KMS-11 (cell line): Measurements from ENCODE around the gene OSGEPL1.

Experiments used
- H2AFZ ChIP-seq: fragments of 200-600 bp; sonication (generic); 2 replicates; pipeline ENCODE4 v1.6.1; 2016; ENCODE audit warnings: antibody characterized with exemption, mixed run types, low read depth
- H3K27ac ChIP-seq: fragments of 200-600 bp; sonication (generic); 2 replicates; pipeline ENCODE4 v1.6.1; 2016; ENCODE audit warnings: mild to moderate bottlenecking, mixed run types
- H3K27me3 ChIP-seq: fragments of 200-600 bp; sonication (generic); 2 replicates; pipeline ENCODE4 v1.6.1; 2017; ENCODE audit warnings: mild to moderate bottlenecking, low read depth, mixed run types, moderate library complexity; ENCODE audit not compliant: insufficient read depth
- H3K36me3 ChIP-seq: fragments of 200-600 bp; sonication (generic); 2 replicates; pipeline ENCODE4 v1.6.1; 2017; ENCODE audit warnings: mild to moderate bottlenecking, mixed run types; ENCODE audit not compliant: insufficient read depth
- H3K4me1 ChIP-seq: fragments of 200-600 bp; sonication (generic); 2 replicates; pipeline ENCODE4 v1.6.1; 2016; ENCODE audit warnings: mild to moderate bottlenecking, low read depth, mixed run types; ENCODE audit not compliant: poor library complexity, severe bottlenecking
- H3K4me2 ChIP-seq: fragments of 200-600 bp; sonication (generic); 2 replicates; pipeline ENCODE4 v1.7.0; 2016; ENCODE audit warnings: mild to moderate bottlenecking, mixed run types
- H3K4me3 ChIP-seq: fragments of 200-600 bp; sonication (generic); IDR thresholded peaks from 2 replicates; pipeline ENCODE4 v1.6.1; 2017; ENCODE audit warnings: low read depth, low read length, mixed read lengths; ENCODE audit not compliant: insufficient read depth
- H3K79me2 ChIP-seq: fragments of 200-600 bp; sonication (generic); 2 replicates; pipeline ENCODE4 v1.6.1; 2016; ENCODE audit warnings: low read depth, mixed run types; ENCODE audit not compliant: insufficient read depth
- H3K9ac ChIP-seq: fragments of 200-600 bp; sonication (generic); 2 replicates; pipeline ENCODE4 v1.6.1; 2016; ENCODE audit warnings: mild to moderate bottlenecking, mixed run types
- H4K20me1 ChIP-seq: fragments of 200-600 bp; sonication (generic); 2 replicates; pipeline ENCODE4 v1.6.1; 2016; ENCODE audit warnings: mild to moderate bottlenecking, mixed run types; ENCODE audit not compliant: insufficient read depth
- CTCF ChIP-seq: fragments of 200-600 bp; sonication (generic); conservative IDR thresholded peaks from 2 replicates; pipeline ENCODE4 v1.6.1; 2017; ENCODE audit warnings: low read depth, mild to moderate bottlenecking, antibody characterized with exemption, low read length, moderate library complexity, mixed read lengths

The OSGEPL1 gene

GRCh38 chr2:189762551-189763298 lies at the start of gene OSGEPL1:
TSS of gene OSGEPL1 (minus strand) at chr2:189762792. CDS start at chr2:189761640, 1,152 bp downstream.
- H4K20me1 ChIP-seq = no peaks in the 10 kb centered on the region
- no peaks in the 10 kb centered on the region for H3K36me3 ChIP-seq
- peak within 1 kb of the TSS; percentile 75 for H3K9ac ChIP-seq
- H3K79me2 ChIP-seq = peaks cover 6% of the 10 kb centered on the region; the same call in 1 of the 2 replicates
- peak within 1 kb of the TSS; percentile 83 for H3K4me2 ChIP-seq
- peak within 1 kb of the TSS; percentile 98 for H3K4me3 ChIP-seq
- peak; percentile 91 for TF ChIP-seq CTCF
- peak within 1 kb of the TSS; percentile 79 for H3K27ac ChIP-seq
- no peaks in the 10 kb centered on the region for H3K27me3 ChIP-seq
- peaks cover 20% of the 10 kb centered on the region for H3K4me1 ChIP-seq
- peak within 1 kb of the TSS; percentile 94 for H2AFZ ChIP-seq

GRCh38 chr2:189803431-189803830 lies 40.8 kb upstream of the OSGEPL1 start:
- no peak for TF ChIP-seq CTCF
- no peak overlapping the region for H2AFZ ChIP-seq
- H3K27ac ChIP-seq = no peak overlapping the region
- no peak overlapping the region for H3K4me2 ChIP-seq
- H3K9ac ChIP-seq = no peak overlapping the region
- no peaks in the 10 kb centered on the region for H3K79me2 ChIP-seq
- 0 out of 2 replicates have a peak, but pooled peaks cover 3% of the 10 kb centered on the region for H3K36me3 ChIP-seq
- H3K4me1 ChIP-seq = peaks cover 7% of the 10 kb centered on the region
- no peaks in the 10 kb centered on the region for H3K27me3 ChIP-seq
- no peaks in the 10 kb centered on the region for H4K20me1 ChIP-seq
- H3K4me3 ChIP-seq = no peak overlapping the region

- TF ChIP-seq CTCF = no peak
- no peaks in the 10 kb centered on the region for H4K20me1 ChIP-seq
- H3K4me2 ChIP-seq = no peak overlapping the region
- H3K36me3 ChIP-seq = no peaks in the 10 kb centered on the region
- H3K4me3 ChIP-seq = no peak overlapping the region
- H3K27me3 ChIP-seq = no peaks in the 10 kb centered on the region
- peaks cover 9% of the 10 kb centered on the region for H3K4me1 ChIP-seq
- H3K79me2 ChIP-seq = no peaks in the 10 kb centered on the region
- H2AFZ ChIP-seq = no peak overlapping the region
- H3K9ac ChIP-seq = no peak overlapping the region
- H3K27ac ChIP-seq = no peak overlapping the region
Measured at GRCh38 chr2:189802396-189802912, 39.9 kb upstream of the OSGEPL1 start.

- no peak overlapping the region for H3K9ac ChIP-seq
- no peak overlapping the region for H3K4me2 ChIP-seq
- no peak overlapping the region for H3K27ac ChIP-seq
- H3K4me1 ChIP-seq = peaks cover 9% of the 10 kb centered on the region
- H3K27me3 ChIP-seq = no peaks in the 10 kb centered on the region
- TF ChIP-seq CTCF = no peak
- no peak overlapping the region for H2AFZ ChIP-seq
- no peaks in the 10 kb centered on the region for H4K20me1 ChIP-seq
- H3K36me3 ChIP-seq = no peaks in the 10 kb centered on the region
- H3K79me2 ChIP-seq = no peaks in the 10 kb centered on the region
- no peak overlapping the region for H3K4me3 ChIP-seq
Measured at GRCh38 chr2:189799531-189799930, 36.9 kb upstream of the OSGEPL1 start.
